HCT116 (cell line): ENCODE measurements around the gene XAGE2.

Source experiments
- ATF3 ChIP-seq: IDR thresholded peaks from 2 replicates; pipeline ENCODE4 v1.6.1; 2012
- CTCF ChIP-seq, 3 experiments: fragments of 200-600 bp in 1 of 3; sonication (generic) in 1 of 3; IDR thresholded peaks in 2 of 3; conservative IDR thresholded peaks in 1 of 3; 2 replicates each; pipeline ENCODE4 v1.5.1; 2012 to 2017; ENCODE audit warnings: low read depth in 2 of 3, low read length in 2 of 3, antibody characterized with exemption in 1 of 3, borderline replicate concordance in 1 of 3, control low read depth in 1 of 3, mild to moderate bottlenecking in 1 of 3, mixed read lengths in 1 of 3, mixed run types in 1 of 3, moderate library complexity in 1 of 3; ENCODE audit not compliant: insufficient read depth in 1 of 3
- ELF1 ChIP-seq: IDR thresholded peaks from 2 replicates; pipeline ENCODE4 v1.6.1; 2012; ENCODE audit warnings: low read depth, borderline replicate concordance
- EZH2 ChIP-seq: fragments of 200-600 bp; sonication (generic); IDR thresholded peaks from 2 replicates; pipeline ENCODE4 v1.6.1; 2017; ENCODE audit warnings: antibody characterized with exemption, mixed run types
- EZH2phosphoT487 ChIP-seq: fragments of 200-600 bp; IDR thresholded peaks from 2 replicates; pipeline ENCODE4 v1.6.1; 2018; ENCODE audit warnings: antibody characterized with exemption, borderline replicate concordance
- MAX ChIP-seq: IDR thresholded peaks from 2 replicates; pipeline ENCODE4 v1.6.1; 2012
- POLR2A ChIP-seq: IDR thresholded peaks from 2 replicates; pipeline ENCODE4 v1.7.0; 2011; ENCODE audit warnings: borderline replicate concordance; ENCODE audit not compliant: insufficient read depth, insufficient read length; ENCODE audit errors: extremely low read depth
- POLR2AphosphoS5 ChIP-seq: IDR thresholded peaks from 2 replicates; pipeline ENCODE4 v1.6.1; 2011; ENCODE audit warnings: mild to moderate bottlenecking, low read depth, low read length, moderate library complexity
- RAD21 ChIP-seq: IDR thresholded peaks from 2 replicates; pipeline ENCODE4 v1.6.1; 2012; ENCODE audit warnings: low read depth, mild to moderate bottlenecking
- SIN3A ChIP-seq: IDR thresholded peaks from 2 replicates; pipeline ENCODE4 v1.6.1; 2012; ENCODE audit warnings: low read depth
- ZBTB33 ChIP-seq: IDR thresholded peaks from 2 replicates; pipeline ENCODE4 v1.6.1; 2011; ENCODE audit warnings: mild to moderate bottlenecking, low read length, moderate library complexity; ENCODE audit not compliant: insufficient replicate concordance; ENCODE audit errors: extremely low read depth
- ZFX ChIP-seq: fragments of 450-650 bp; IDR thresholded peaks from 2 replicates; pipeline ENCODE4 v1.6.1; 2017

- TF ChIP-seq MAX (no peak), POLR2AphosphoS5 (no peak), ELF1 (no peak), CTCF (IDR thresholded peaks at IDR 0.05 in 2 of 3, conservative IDR thresholded peaks at IDR 0.05 in 1 of 3; ENCODE audit: borderline replicate concordance in 1 of 3, insufficient read depth in 1 of 3, low read depth in 2 of 3, low read length in 2 of 3) (no peak), POLR2A (no peak), ATF3 (no peak), ZBTB33 (no peak), EZH2phosphoT487 (no peak), RAD21 (no peak), EZH2 (no peak), ZFX (no peak), SIN3A (no peak)
Observed at GRCh38 chrX:52368368-52369055, at the start of gene XAGE2.
